ENCODE data around the gene RAB3C. TPM values are rescaled to one million over a fixed set of nuclear protein-coding genes. Genes with fewer than 3 reads are reported as not detected.

Gene RAB3C
- total RNA-seq, 1 donor from 2014 or later: 0.47 TPM

GRCh38 chr5:58722160-58722559 lies 139.3 kb downstream of the RAB3C start:
- Mint-ChIP-seq H3K4me3 (no peak overlapping the region), H3K9me3 (peaks cover 5% of the 10 kb centered on the region), H3K27me3 (no peaks in the 10 kb centered on the region), H3K36me3 (ENCODE audit: low read depth) (no peaks in the 10 kb centered on the region), H3K4me1 (no peaks in the 10 kb centered on the region), H3K27ac (no peak overlapping the region)
- no peak for TF ChIP-seq CTCF (IDR thresholded peaks at IDR 0.05)
- no peak for DNase-seq
- no peak for ATAC-seq (ENCODE audit: low read depth)
- intact Hi-C loops (cut with micrococcal nuclease): no loop called here
- CTCF ChIA-PET: no interaction called here
- POLR2A ChIA-PET: no interaction called here

GRCh38 chr5:58724992-58725391 lies 142.1 kb downstream of the RAB3C start:
- ATAC-seq (ENCODE audit: low read depth): no peak
- DNase-seq: no peak
- H3K4me3 Mint-ChIP-seq: no peak overlapping the region
- H3K36me3 Mint-ChIP-seq (ENCODE audit: low read depth): no peaks in the 10 kb centered on the region
- H3K9me3 Mint-ChIP-seq: peaks cover 5% of the 10 kb centered on the region
- POLR2A ChIA-PET: no interaction called here
- no peak overlapping the region for H3K27ac Mint-ChIP-seq
- H3K4me1 Mint-ChIP-seq: no peaks in the 10 kb centered on the region
- TF ChIP-seq CTCF (IDR thresholded peaks at IDR 0.05): no peak
- no peaks in the 10 kb centered on the region for H3K27me3 Mint-ChIP-seq
- intact Hi-C loops (cut with micrococcal nuclease): no loop called here
- CTCF ChIA-PET: no interaction called here

- no peak for TF ChIP-seq CTCF (IDR thresholded peaks at IDR 0.05)
- no peaks in the 10 kb centered on the region for H3K36me3 Mint-ChIP-seq (ENCODE audit: low read depth)
- no peak overlapping the region for H3K27ac Mint-ChIP-seq
- DNase-seq (no peak), ATAC-seq (ENCODE audit: low read depth) (no peak)
- H3K9me3 Mint-ChIP-seq: peaks cover 2% of the 10 kb centered on the region
- H3K4me1 Mint-ChIP-seq: no peaks in the 10 kb centered on the region
- intact Hi-C loops (cut with micrococcal nuclease): no loop called here
- no peaks in the 10 kb centered on the region for H3K27me3 Mint-ChIP-seq
- ChIA-PET POLR2A (no interaction called here), CTCF (no interaction called here)
- H3K4me3 Mint-ChIP-seq: no peak overlapping the region
Measured at GRCh38 chr5:58731641-58732040, 148.8 kb downstream of the RAB3C start.

- DNase-seq: no peak
- no peak overlapping the region for H3K4me3 Mint-ChIP-seq
- H3K9me3 Mint-ChIP-seq: no peaks in the 10 kb centered on the region
- H3K4me1 Mint-ChIP-seq: no peaks in the 10 kb centered on the region
- no peak overlapping the region for H3K27ac Mint-ChIP-seq
- H3K36me3 Mint-ChIP-seq (ENCODE audit: low read depth): no peaks in the 10 kb centered on the region
- intact Hi-C loops (cut with micrococcal nuclease): no loop called here
- ChIA-PET POLR2A (no interaction called here), CTCF (no interaction called here)
- TF ChIP-seq CTCF (IDR thresholded peaks at IDR 0.05): no peak
- H3K27me3 Mint-ChIP-seq: no peaks in the 10 kb centered on the region
- ATAC-seq (ENCODE audit: low read depth): no peak
Measured at GRCh38 chr5:58735637-58736036, 152.8 kb downstream of the RAB3C start.

- no peak for ATAC-seq (ENCODE audit: low read depth)
- Mint-ChIP-seq H3K9me3 (no peaks in the 10 kb centered on the region), H3K4me1 (no peaks in the 10 kb centered on the region), H3K27me3 (no peaks in the 10 kb centered on the region), H3K27ac (no peak overlapping the region), H3K4me3 (no peak overlapping the region), H3K36me3 (ENCODE audit: low read depth) (no peaks in the 10 kb centered on the region)
- TF ChIP-seq CTCF (IDR thresholded peaks at IDR 0.05): no peak
- no peak for DNase-seq
- CTCF ChIA-PET: no interaction called here
- POLR2A ChIA-PET: no interaction called here
- intact Hi-C loops (cut with micrococcal nuclease): no loop called here
Measured at GRCh38 chr5:58736214-58736613, 153.3 kb downstream of the RAB3C start.

Data from activated B cell treated with CpG ODN at 0.5 μM for 24 hours (primary cell).